Breast epithelium (tissue), 3 donors: ENCODE results near the gene NLRP2B.

ENCODE experiments used
- POLR2AphosphoS5 ChIP-seq, 3 donors: sonication (generic); formaldehyde crosslinking; IDR thresholded peaks; one replicate each; pipeline ENCODE4 v1.6.1; 2017; ENCODE audit warnings: antibody characterized with exemption in 3 of 3
- TF ChIP-seq, protein P1 (sequence below), 3 donors: fragments of 450-650 bp; IDR thresholded peaks; one replicate each; pipeline ENCODE4 v1.5.1; 2016 to 2017; ENCODE audit warnings: antibody characterized with exemption in 3 of 3, mild to moderate bottlenecking in 3 of 3, moderate library complexity in 3 of 3

DNA sequence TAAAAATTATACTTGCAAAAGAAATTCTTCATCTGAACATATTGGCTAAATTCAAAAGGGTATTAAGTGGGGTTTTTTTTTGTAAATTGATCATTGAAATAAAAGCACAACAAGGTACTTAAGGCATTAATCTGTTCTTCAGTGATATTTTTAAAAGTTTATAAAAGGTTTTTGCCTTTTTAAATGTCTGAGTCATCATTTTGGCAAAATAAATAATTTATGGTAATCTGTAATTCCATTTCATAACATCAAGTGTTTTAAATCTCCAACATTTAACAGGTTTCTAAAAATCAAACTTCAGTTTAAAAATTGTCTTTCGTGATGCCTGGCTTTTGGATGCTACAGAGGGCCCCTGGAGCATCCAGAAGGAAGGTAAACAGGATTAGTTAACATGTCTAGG, 27.4 kb downstream of the NLRP2B start:
- no peak for TF ChIP-seq POLR2AphosphoS5 (IDR thresholded peaks at IDR 0.05)
- TF ChIP-seq, protein P1, sequence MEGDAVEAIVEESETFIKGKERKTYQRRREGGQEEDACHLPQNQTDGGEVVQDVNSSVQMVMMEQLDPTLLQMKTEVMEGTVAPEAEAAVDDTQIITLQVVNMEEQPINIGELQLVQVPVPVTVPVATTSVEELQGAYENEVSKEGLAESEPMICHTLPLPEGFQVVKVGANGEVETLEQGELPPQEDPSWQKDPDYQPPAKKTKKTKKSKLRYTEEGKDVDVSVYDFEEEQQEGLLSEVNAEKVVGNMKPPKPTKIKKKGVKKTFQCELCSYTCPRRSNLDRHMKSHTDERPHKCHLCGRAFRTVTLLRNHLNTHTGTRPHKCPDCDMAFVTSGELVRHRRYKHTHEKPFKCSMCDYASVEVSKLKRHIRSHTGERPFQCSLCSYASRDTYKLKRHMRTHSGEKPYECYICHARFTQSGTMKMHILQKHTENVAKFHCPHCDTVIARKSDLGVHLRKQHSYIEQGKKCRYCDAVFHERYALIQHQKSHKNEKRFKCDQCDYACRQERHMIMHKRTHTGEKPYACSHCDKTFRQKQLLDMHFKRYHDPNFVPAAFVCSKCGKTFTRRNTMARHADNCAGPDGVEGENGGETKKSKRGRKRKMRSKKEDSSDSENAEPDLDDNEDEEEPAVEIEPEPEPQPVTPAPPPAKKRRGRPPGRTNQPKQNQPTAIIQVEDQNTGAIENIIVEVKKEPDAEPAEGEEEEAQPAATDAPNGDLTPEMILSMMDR (IDR thresholded peaks at IDR 0.05), result no peak
